Esophagus squamous epithelium (tissue), 5 donors: ENCODE data around the gene TWF1. TPM values are rescaled to one million over a fixed set of nuclear protein-coding genes. Genes with fewer than 3 reads are reported as not detected.

Experiments
- DNase-seq: peaks from one replicate; lab custom pipeline; 2025; lab: John Stamatoyannopoulos, UW
- H3K27ac ChIP-seq, 4 donors: fragments of 200-600 bp; sonication (generic); one replicate each; pipeline ENCODE4 v1.5.1; 2016 to 2019; ENCODE audit warnings: mild to moderate bottlenecking in 1 of 4
- H3K27me3 ChIP-seq, 4 donors: fragments of 200-600 bp; sonication (generic); 1 replicate in 3 of 4; 2 replicates in 1 of 4; pipeline versions ENCODE4 v1.5.1 to v1.6.0; 2017 to 2021; ENCODE audit warnings: antibody characterized with exemption in 1 of 4
- H3K36me3 ChIP-seq, 3 donors: fragments of 200-600 bp; sonication (generic); one replicate each; pipeline ENCODE4 v1.5.1; 2016 to 2019
- H3K4me1 ChIP-seq, 3 donors: fragments of 200-600 bp; sonication (generic); one replicate each; pipeline ENCODE4 v1.5.1; 2017 to 2019
- H3K4me3 ChIP-seq, 4 donors: fragments of 200-600 bp; sonication (generic); 1 replicate in 3 of 4; 2 replicates in 1 of 4; pipeline ENCODE4 v1.5.1; 2016 to 2019; ENCODE audit warnings: mild to moderate bottlenecking in 2 of 4, moderate library complexity in 1 of 4
- H3K9me3 ChIP-seq, 3 donors: fragments of 200-600 bp; sonication (generic); one replicate each; pipeline ENCODE4 v1.5.1; 2016 to 2019
- CTCF ChIP-seq, 6 experiments: fragments of 450-650 bp in 4 of 6; fragments of 200-600 bp in 2 of 6; sonication (generic) in 2 of 6; IDR thresholded peaks; one replicate each; pipeline ENCODE4 v1.5.1; 2016 to 2019; ENCODE audit warnings: antibody characterized with exemption in 6 of 6, mild to moderate bottlenecking in 4 of 6, moderate library complexity in 4 of 6
- POLR2A ChIP-seq, 4 donors: fragments of 450-650 bp; IDR thresholded peaks; one replicate each; pipeline ENCODE4 v1.6.1; 2017; ENCODE audit warnings: antibody characterized with exemption in 4 of 4, mild to moderate bottlenecking in 4 of 4, moderate library complexity in 3 of 4
- WGBS, 2 donors: methylation state at CpG; one replicate each; pipeline ENCODE4 v1.1.5; 2018; 5-methylcytosine and 5-hydroxymethylcytosine counted together
- intact Hi-C: fragments of 100-400 bp; cut with DNase I; formaldehyde crosslinking; loops from one replicate; pipeline ENCODE4 v1.15.0; 2022
- total RNA-seq, 4 donors: library from RNA; depleted of rRNA; stranded (reverse); fragments of >200 nt; gene quantifications; one replicate each; pipeline ENCODE4 v1.1.0, GENCODE V29; 2016
- donor health status: DM: yes; HTN: yes; CAD: no.

TWF1 gene
- total RNA-seq, 4 donors from 2014 or later, result 112 to 230 (median 194) TPM

- TF ChIP-seq CTCF (IDR thresholded peaks at IDR 0.05) (no peak), POLR2A (IDR thresholded peaks at IDR 0.05) (no peak)
- DNase-seq, result no peak
- WGBS, 2 donors, result 41 to 59% methylated on average over 4 to 6 of the region's 6 CpGs
- Histone ChIP-seq H3K27ac (peak overlapping the region; percentile 94 to 99 (median 94)), H3K9me3 (no peaks in the 10 kb centered on the region), H3K4me3 (peak overlapping the region; percentile 67 to 98 (median 72)), H3K36me3 (no peaks in the 10 kb centered on the region), H3K4me1 (peaks cover 3 to 26% (median 11%) of the 10 kb centered on the region in 3 donors), H3K27me3 (no peaks in the 10 kb centered on the region)
- intact Hi-C loops, result no loop called here
Observed at GRCh38 chr12:43835264-43835655, 29.1 kb upstream of the TWF1 start.

GRCh38 chr12:43832463-43833168, 26.5 kb upstream of the TWF1 start:
- Histone ChIP-seq H3K36me3 (no peaks in the 10 kb centered on the region), H3K9me3 (no peaks in the 10 kb centered on the region), H3K4me3 (no peak overlapping the region), H3K27ac (no peak overlapping the region), H3K4me1 (peaks cover 3 to 22% (median 11%) of the 10 kb centered on the region in 3 donors), H3K27me3 (no peaks in the 10 kb centered on the region)
- WGBS, 2 donors, result 59 to 64% methylated on average over 4 of the region's 4 CpGs
- no peak for TF ChIP-seq CTCF (IDR thresholded peaks at IDR 0.05)
- TF ChIP-seq POLR2A (IDR thresholded peaks at IDR 0.05), result no peak
- DNase-seq, result no peak
- intact Hi-C loops, result no loop called here

- H3K27me3 ChIP-seq, result no peaks in the 10 kb centered on the region
- no peaks in the 10 kb centered on the region for H3K9me3 ChIP-seq
- H3K27ac ChIP-seq, result no peak overlapping the region
- no peaks in the 10 kb centered on the region for H3K4me1 ChIP-seq
- no peaks in the 10 kb centered on the region for H3K36me3 ChIP-seq
- TF ChIP-seq POLR2A (IDR thresholded peaks at IDR 0.05), result no peak
- TF ChIP-seq CTCF (IDR thresholded peaks at IDR 0.05), result no peak
- no peak for DNase-seq
- WGBS, 2 donors, result 50 to 73% methylated on average over 1 of the region's 1 CpG
- no peak overlapping the region for H3K4me3 ChIP-seq
- intact Hi-C loops, result no loop called here
Observed at GRCh38 chr12:43827093-43827492, 21.0 kb upstream of the TWF1 start.

- DNase-seq, result no peak
- no peak overlapping the region for H3K27ac ChIP-seq
- no peaks in the 10 kb centered on the region for H3K4me1 ChIP-seq
- intact Hi-C loops, result no loop called here
- H3K36me3 ChIP-seq, result no peaks in the 10 kb centered on the region
- H3K27me3 ChIP-seq, result no peaks in the 10 kb centered on the region
- H3K4me3 ChIP-seq, result no peak overlapping the region
- no peaks in the 10 kb centered on the region for H3K9me3 ChIP-seq
- WGBS, 2 donors, result 77 to 91% methylated on average over 3 of the region's 3 CpGs
- no peak for TF ChIP-seq CTCF (IDR thresholded peaks at IDR 0.05)
- TF ChIP-seq POLR2A (IDR thresholded peaks at IDR 0.05), result no peak
Observed at GRCh38 chr12:43826681-43827080, 20.6 kb upstream of the TWF1 start.

GRCh38 chr12:43824207-43824775, 18.2 kb upstream of the TWF1 start:
- TF ChIP-seq POLR2A (IDR thresholded peaks at IDR 0.05) (no peak), CTCF (IDR thresholded peaks at IDR 0.05) (no peak)
- 88 to 89% methylated on average over 8 of the region's 8 CpGs for WGBS, 2 donors
- no peaks in the 10 kb centered on the region for H3K4me1 ChIP-seq
- H3K9me3 ChIP-seq, result no peaks in the 10 kb centered on the region
- no peak overlapping the region for H3K27ac ChIP-seq
- intact Hi-C loops, result no loop called here
- no peaks in the 10 kb centered on the region for H3K27me3 ChIP-seq
- no peak for DNase-seq
- no peak overlapping the region for H3K4me3 ChIP-seq
- H3K36me3 ChIP-seq, result no peaks in the 10 kb centered on the region
